ENCODE results near the gene ICAM5. TPM values are rescaled to one million over a fixed set of nuclear protein-coding genes. Genes with fewer than 3 reads are reported as not detected.
"Not testable (repeated sequence)": the region's sequence is repeated elsewhere in the genome, so short reads cannot be mapped to it uniquely, and the experiment has no call there.

The ICAM5 gene
- total RNA-seq, 2 experiments from 2014 or later, result 0.41 to 0.84 TPM

DNA sequence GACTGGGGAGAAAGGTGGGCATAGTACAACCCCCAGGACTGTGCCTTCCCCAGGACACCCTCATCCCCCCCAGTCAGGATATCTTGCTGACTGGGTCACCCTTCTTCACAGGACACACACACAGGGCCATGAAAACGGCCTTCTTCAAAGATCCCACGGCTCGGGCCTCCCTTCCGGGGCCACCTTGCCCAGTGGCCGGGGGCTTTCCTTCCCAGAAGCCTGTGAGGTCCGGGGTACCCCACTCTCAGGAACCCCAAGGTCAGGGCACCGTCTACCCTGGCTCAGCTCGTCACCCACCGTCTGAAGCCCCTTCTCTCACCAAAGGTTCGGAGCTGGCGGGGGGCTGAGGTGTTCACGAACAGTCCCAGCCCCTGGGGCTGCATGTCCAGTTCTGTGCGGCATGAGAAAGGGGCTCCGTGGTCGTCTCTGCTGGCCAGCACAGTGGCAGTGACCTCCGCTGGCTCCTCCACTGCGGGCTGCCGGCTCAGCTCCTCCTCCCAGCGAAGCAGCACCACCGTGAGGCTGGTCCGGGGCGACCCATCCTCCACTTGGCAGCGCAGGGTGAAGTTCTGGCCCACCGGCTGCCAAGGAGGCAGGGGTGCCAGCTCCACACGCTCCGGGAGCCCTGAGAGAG lies 45.7 kb downstream of the ICAM5 start:
- Mint-ChIP-seq H3K4me3 (no peak overlapping the region), H3K36me3 (peaks cover 26% of the 10 kb centered on the region), H3K4me1 (peaks cover 58% of the 10 kb centered on the region), H3K27ac (no peak overlapping the region), H3K9me3 (ENCODE audit: low read depth) (no peaks in the 10 kb centered on the region), H3K27me3 (no peaks in the 10 kb centered on the region)
- ATAC-seq, result no peak
- CTCF ChIA-PET, result interaction anchor here (1.3 kb wide), 1 partner anchor 77 kb away, joined by 4 read pairs; no protein-coding TSS in a partner anchor
- DNase-seq, result no peak

- DNase-seq, result not testable (repeated sequence)
Observed at GRCh38 chr19:10336725-10337124, 47.0 kb downstream of the ICAM5 start.

DNA sequence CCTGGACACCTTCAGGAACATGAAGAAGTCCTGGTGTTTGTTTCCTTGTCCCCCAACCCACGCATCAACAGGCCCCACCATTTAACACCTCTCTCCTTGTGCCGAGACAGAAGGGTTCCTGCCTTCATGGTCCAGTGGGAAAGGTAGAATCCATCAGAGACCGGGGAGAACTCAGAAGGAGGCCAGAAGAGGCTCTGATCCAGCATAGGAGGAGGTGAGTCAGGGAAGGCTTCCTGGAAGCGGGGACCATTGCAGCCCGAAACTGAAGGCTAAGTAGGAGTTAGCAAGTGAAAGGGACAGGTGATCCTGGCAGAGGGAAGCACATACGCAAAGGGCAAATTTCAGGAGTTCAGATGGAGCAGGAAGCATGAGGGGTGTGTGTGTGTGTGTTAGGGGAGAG lies 49.2 kb downstream of the ICAM5 start:
- CTCF ChIA-PET, result no interaction called here

More at GRCh38 chr19:10336725-10337124, 47.0 kb downstream of the ICAM5 start:
- H3K27ac Mint-ChIP-seq; H3K27me3 Mint-ChIP-seq; H3K9me3 Mint-ChIP-seq (ENCODE audit: low read depth); ATAC-seq; H3K4me3 Mint-ChIP-seq: not testable (repeated sequence)
- Mint-ChIP-seq H3K36me3 (peaks cover 25% of the 10 kb centered on the region), H3K4me1 (peaks cover 60% of the 10 kb centered on the region)
- CTCF ChIA-PET, result interaction anchor here (1.0 to 1.3 kb wide), 2 partner anchors 67 to 78 kb away, joined by 4 read pairs; no protein-coding TSS in a partner anchor

DNA sequence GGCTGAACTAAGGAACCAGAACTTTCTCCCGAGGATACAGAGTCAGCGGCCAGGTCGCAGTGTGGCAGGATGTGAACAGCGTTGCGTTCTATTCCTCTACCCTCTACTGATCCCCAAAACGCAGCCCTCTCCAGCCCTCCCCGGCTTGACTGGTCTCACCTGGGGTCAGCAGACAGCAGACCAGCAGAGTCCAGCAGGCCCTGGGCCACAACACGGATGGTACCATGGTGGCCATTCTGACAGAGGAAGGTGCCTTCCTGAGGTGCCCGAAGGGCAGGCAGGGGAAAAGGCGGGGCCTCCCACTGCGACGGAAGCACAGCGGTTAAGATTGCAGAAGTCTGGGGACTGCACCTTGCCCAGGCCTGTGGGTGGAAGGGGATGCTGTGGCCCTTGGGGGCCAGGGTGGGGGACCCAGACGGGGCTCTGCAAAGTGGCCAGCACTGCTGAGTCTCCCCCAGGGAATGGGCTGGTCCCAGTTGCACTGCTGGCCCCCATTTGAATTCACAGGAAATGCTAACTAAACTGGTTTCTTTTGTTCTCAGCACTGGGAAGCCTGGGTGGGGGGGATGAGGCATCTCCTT lies 49.7 kb downstream of the ICAM5 start, which contains the start of gene ICAM3:
Gene ICAM3 (minus strand): TSS at position 245 of the 581 bp plus-strand sequence. CDS start 10 bp downstream, at position 235.
- DNase-seq (peak; percentile 88), ATAC-seq (peak; percentile 94)
- Mint-ChIP-seq H3K36me3 (peaks cover 9% of the 10 kb centered on the region), H3K27me3 (no peaks in the 10 kb centered on the region), H3K4me3 (peak within 1 kb of the TSS; percentile 93), H3K27ac (peak within 1 kb of the TSS; percentile 96), H3K9me3 (ENCODE audit: low read depth) (no peaks in the 10 kb centered on the region), H3K4me1 (peaks cover 39% of the 10 kb centered on the region)
- CTCF ChIA-PET, result interaction anchor here (0.6 to 2.0 kb wide), 2 partner anchors 81 to 116 kb away, joined by 4 to 8 read pairs; no protein-coding TSS in a partner anchor

More for the DNA sequence above, 49.2 kb downstream of the ICAM5 start:
- peaks cover 44% of the 10 kb centered on the region for H3K4me1 Mint-ChIP-seq
- H3K27ac Mint-ChIP-seq, result peak overlapping the region; percentile 96
- peaks cover 13% of the 10 kb centered on the region for H3K36me3 Mint-ChIP-seq
- no peak for DNase-seq
- no peak for ATAC-seq
- H3K9me3 Mint-ChIP-seq (ENCODE audit: low read depth), result no peaks in the 10 kb centered on the region
- H3K27me3 Mint-ChIP-seq, result no peaks in the 10 kb centered on the region
- H3K4me3 Mint-ChIP-seq, result peak overlapping the region; percentile 93

DNA sequence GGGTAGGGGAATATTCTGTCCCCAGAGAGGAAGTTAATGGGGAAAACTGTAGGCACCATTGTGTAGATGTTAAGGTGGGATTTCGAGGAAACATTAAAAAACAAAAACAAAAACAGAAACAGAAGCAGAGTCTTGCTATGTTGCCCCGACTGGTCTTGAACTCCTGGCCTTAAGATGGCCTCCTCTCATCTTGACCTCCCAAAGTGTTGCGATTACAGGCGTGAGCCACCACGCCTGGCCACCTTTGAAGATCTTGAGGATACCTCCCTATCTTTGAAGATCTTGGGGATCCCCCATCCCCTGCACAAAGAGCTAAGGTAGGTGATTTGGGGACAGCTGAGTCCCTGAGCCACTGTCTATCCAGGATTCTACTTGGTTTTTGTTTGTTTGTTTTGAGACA lies 50.2 kb downstream of the ICAM5 start:
- no peak for ATAC-seq
- peak overlapping the region; percentile 96 for H3K27ac Mint-ChIP-seq
- DNase-seq, result no peak
- CTCF ChIA-PET, result interaction anchor here (0.6 to 2.0 kb wide), 5 partner anchors 59 to 360 kb away, joined by 4 to 8 read pairs (median 4); no protein-coding TSS in a partner anchor
- H3K4me3 Mint-ChIP-seq, result peak overlapping the region; percentile 93
- H3K36me3 Mint-ChIP-seq, result peaks cover 5% of the 10 kb centered on the region
- H3K27me3 Mint-ChIP-seq, result no peaks in the 10 kb centered on the region
- H3K4me1 Mint-ChIP-seq, result peaks cover 35% of the 10 kb centered on the region
- H3K9me3 Mint-ChIP-seq (ENCODE audit: low read depth), result no peaks in the 10 kb centered on the region

DNA sequence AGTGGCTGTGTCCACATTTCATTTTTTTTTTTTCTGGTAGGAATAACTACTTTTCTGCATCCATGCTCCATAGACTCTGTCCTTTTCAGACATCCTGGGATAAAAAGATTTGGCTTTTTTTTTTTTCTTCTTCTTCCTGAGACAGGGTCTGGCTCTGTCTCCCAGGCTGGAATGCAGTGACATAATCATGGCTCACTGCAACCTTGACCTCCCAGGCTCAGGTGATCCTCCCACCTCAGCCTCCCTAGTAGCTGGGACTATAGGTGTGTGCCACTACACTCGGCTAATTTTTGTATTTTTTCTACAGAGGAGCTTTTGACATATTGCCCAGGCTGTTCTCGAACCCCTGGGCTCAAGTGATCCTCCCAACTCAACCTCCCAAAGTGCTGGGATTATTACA lies 53.7 kb downstream of the ICAM5 start:
- no peak for ATAC-seq
- H3K27me3 Mint-ChIP-seq, result no peaks in the 10 kb centered on the region
- CTCF ChIA-PET, result interaction anchor here (1.1 to 3.3 kb wide), 3 partner anchors 10 to 85 kb away, joined by 3 to 10 read pairs (median 6); partner anchors contain the start of gene RAVER1
- H3K4me1 Mint-ChIP-seq, result peaks cover 22% of the 10 kb centered on the region
- no peak overlapping the region for H3K27ac Mint-ChIP-seq
- DNase-seq, result no peak
- H3K4me3 Mint-ChIP-seq, result no peak overlapping the region
- H3K36me3 Mint-ChIP-seq, result peaks cover 2% of the 10 kb centered on the region
- H3K9me3 Mint-ChIP-seq (ENCODE audit: low read depth), result no peaks in the 10 kb centered on the region

DNA sequence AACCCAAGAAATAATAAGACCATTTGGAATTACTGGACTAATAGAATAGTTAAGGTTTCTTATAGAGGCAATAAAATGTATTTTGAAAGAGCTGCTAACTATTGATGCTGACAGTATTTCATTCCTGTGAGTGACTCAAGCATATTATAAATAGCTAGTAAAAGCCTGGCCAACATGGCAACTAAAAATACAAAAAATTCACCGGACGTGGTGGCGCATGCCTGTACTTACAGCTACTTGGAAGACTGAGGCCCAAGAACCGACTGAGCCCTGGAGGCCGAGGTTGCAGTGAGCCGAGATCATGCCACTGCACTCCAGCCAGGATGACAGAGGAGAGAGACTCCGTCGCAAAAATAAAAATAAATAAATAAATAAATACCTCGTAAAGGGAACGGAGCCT lies 55.0 kb downstream of the ICAM5 start:
- H3K36me3 Mint-ChIP-seq, result no peaks in the 10 kb centered on the region
- CTCF ChIA-PET, result interaction anchor here (0.8 to 3.3 kb wide), 2 partner anchors 44 to 86 kb away, joined by 3 to 10 read pairs; no protein-coding TSS in a partner anchor
- no peak for ATAC-seq

More for the DNA sequence above, 55.0 kb downstream of the ICAM5 start:
- Mint-ChIP-seq H3K27me3 (no peaks in the 10 kb centered on the region), H3K9me3 (ENCODE audit: low read depth) (no peaks in the 10 kb centered on the region), H3K27ac (no peak overlapping the region), H3K4me1 (peaks cover 9% of the 10 kb centered on the region), H3K4me3 (no peak overlapping the region)
- no peak for DNase-seq

Other genes starting within 250 kb of the ICAM5 start
- gene SHFL, start 203.6 kb upstream of the ICAM5 start, total RNA-seq, result 100 to 1,000 TPM in 1 of 2 experiments, 10 to 100 TPM in 1; 95.3 to 146 TPM
- gene ANGPTL6, start 187.3 kb upstream of the ICAM5 start, total RNA-seq, result 1 to 10 TPM; 2.7 to 3.3 TPM
- gene PPAN, start 183.6 kb upstream of the ICAM5 start, total RNA-seq, result 100 to 1,000 TPM in 1 of 2 experiments, 10 to 100 TPM in 1; 98.5 to 115 TPM
- 10 to 100 TPM; 36.0 to 43.7 TPM for gene P2RY11, start 178.3 kb upstream of the ICAM5 start, total RNA-seq
- 100 to 1,000 TPM; 216 to 256 TPM for gene EIF3G, start 170.1 kb upstream of the ICAM5 start, total RNA-seq
- gene DNMT1, start 95.0 kb upstream of the ICAM5 start, total RNA-seq, result 100 to 1,000 TPM; 433 to 500 TPM
- 1 to 10 TPM; 6.1 to 8.5 TPM for gene S1PR2, start 58.6 kb upstream of the ICAM5 start, total RNA-seq
- gene MRPL4, start 37.7 kb upstream of the ICAM5 start, total RNA-seq, result 100 to 1,000 TPM in 1 of 2 experiments, 10 to 100 TPM in 1; 85.4 to 112 TPM
- 10 to 100 TPM; 17.7 to 31.5 TPM for gene ICAM1, start 18.8 kb upstream of the ICAM5 start, total RNA-seq
- under 1 TPM; 0.89 to 0.99 TPM for gene ICAM4, start 3.0 kb upstream of the ICAM5 start, total RNA-seq
- gene ZGLP1, start 19.9 kb downstream of the ICAM5 start, total RNA-seq, result 1 to 10 TPM in 1 of 2 experiments, under 1 TPM in 1; 0.93 to 3.3 TPM
- gene FDX2, start 26.1 kb downstream of the ICAM5 start, total RNA-seq, result 10 to 100 TPM in 1 of 2 experiments, 1 to 10 TPM in 1; 7.4 to 11.1 TPM
- gene RAVER1, start 43.6 kb downstream of the ICAM5 start, total RNA-seq, result 10 to 100 TPM; 87.0 to 87.8 TPM
- gene ICAM3, start 49.7 kb downstream of the ICAM5 start, total RNA-seq, result 100 to 1,000 TPM; 169 to 192 TPM
- 100 to 1,000 TPM; 277 to 296 TPM for gene TYK2, start 90.6 kb downstream of the ICAM5 start, total RNA-seq
- gene CDC37, start 113.6 kb downstream of the ICAM5 start, total RNA-seq, result 100 to 1,000 TPM; 283 to 309 TPM
- 100 to 1,000 TPM in 1 of 2 experiments, 10 to 100 TPM in 1; 74.9 to 103 TPM for gene PDE4A, start 130.6 kb downstream of the ICAM5 start, total RNA-seq
- gene KEAP1, start 213.4 kb downstream of the ICAM5 start, total RNA-seq, result 100 to 1,000 TPM in 1 of 2 experiments, 10 to 100 TPM in 1; 99.8 to 104 TPM
- 1 to 10 TPM in 1 of 2 experiments, under 1 TPM in 1; 0.14 to 1.4 TPM for gene S1PR5, start 227.5 kb downstream of the ICAM5 start, total RNA-seq

Measured in activated CD8-positive, alpha-beta memory T cell treated with anti-CD3 and anti-CD28 coated beads, Interleukin-2, amount 10 ng/mL, durations not matched to agents 7 days and 5 days (primary cell).